GM23338 (cell line): ENCODE measurements around the gene SOX2. TPM values are rescaled to one million over a fixed set of nuclear protein-coding genes. Genes with fewer than 3 reads are reported as not detected.

Experiments used
- ATAC-seq: fragments of 200-7000 bp; cut with Tn5 transposase; 3 replicates; pipeline ENCODE4 v1.9.1; 2020
- DNase-seq: peaks from one replicate; pipeline ENCODE4 v3.0.0-alpha.2; 2015; ENCODE audit warnings: low spot score
- H2AFZ ChIP-seq: fragments of 200-600 bp; sonication (generic); 2 replicates; pipeline ENCODE4 v1.8.0; 2016; ENCODE audit warnings: antibody characterized with exemption, mild to moderate bottlenecking, moderate library complexity
- H3F3A ChIP-seq: fragments of 200-600 bp; sonication (generic); replicated peaks from 2 replicates; pipeline ENCODE4 v1.8.0; 2017; ENCODE audit warnings: antibody characterized with exemption, mixed run types, low read depth
- H3K27ac ChIP-seq: fragments of 200-600 bp; sonication (generic); 2 replicates; pipeline ENCODE4 v1.6.1; 2016; ENCODE audit warnings: low read depth
- H3K27me3 ChIP-seq: fragments of 200-600 bp; sonication (generic); 2 replicates; pipeline ENCODE4 v1.8.0; 2016; ENCODE audit warnings: mild to moderate bottlenecking, mixed run types, moderate library complexity; ENCODE audit not compliant: insufficient read depth
- H3K36me3 ChIP-seq: fragments of 200-600 bp; sonication (generic); 2 replicates; pipeline ENCODE4 v1.8.0; 2016; ENCODE audit warnings: mild to moderate bottlenecking; ENCODE audit not compliant: insufficient read depth
- H3K4me1 ChIP-seq: fragments of 200-600 bp; sonication (generic); 2 replicates; pipeline ENCODE4 v1.8.0; 2016; ENCODE audit warnings: mild to moderate bottlenecking, moderate library complexity; ENCODE audit not compliant: insufficient read depth
- H3K4me2 ChIP-seq: fragments of 200-600 bp; sonication (generic); 2 replicates; pipeline ENCODE4 v1.7.1; 2017; ENCODE audit warnings: mixed run types
- H3K4me3 ChIP-seq: fragments of 200-600 bp; sonication (generic); 2 replicates; pipeline ENCODE4 v1.6.1; 2016; ENCODE audit warnings: mixed run types
- H3K79me2 ChIP-seq: fragments of 200-600 bp; sonication (generic); replicated peaks from 2 replicates; pipeline ENCODE4 v1.8.0; 2017; ENCODE audit warnings: mild to moderate bottlenecking; ENCODE audit not compliant: insufficient read depth
- H3K9me2 ChIP-seq: fragments of 200-600 bp; sonication (generic); 2 replicates; pipeline ENCODE4 v1.8.0; 2017; ENCODE audit not compliant: insufficient read depth
- H4K20me1 ChIP-seq: fragments of 200-600 bp; sonication (generic); replicated peaks from 2 replicates; pipeline ENCODE4 v1.8.0; 2017; ENCODE audit warnings: mild to moderate bottlenecking; ENCODE audit not compliant: insufficient read depth
- H3K27ac Mint-ChIP-seq: 2 replicates; pipeline ENCODE4 v1.8.0; 2020; ENCODE audit warnings: inconsistent platforms, mild to moderate bottlenecking, moderate library complexity, mixed read lengths
- H3K27me3 Mint-ChIP-seq: 3 replicates; pipeline ENCODE4 v1.8.0; 2022; ENCODE audit warnings: low read depth, mild to moderate bottlenecking, moderate library complexity, mixed read lengths, inconsistent platforms; ENCODE audit not compliant: insufficient read depth, poor library complexity
- H3K36me3 Mint-ChIP-seq: 3 replicates; pipeline ENCODE4 v1.8.0; 2021; ENCODE audit warnings: low read depth, mild to moderate bottlenecking, inconsistent platforms, moderate library complexity, mixed read lengths
- H3K4me1 Mint-ChIP-seq: 3 replicates; pipeline ENCODE4 v1.8.0; 2020; ENCODE audit warnings: mild to moderate bottlenecking, inconsistent platforms, mixed read lengths
- H3K4me3 Mint-ChIP-seq: 3 replicates; pipeline ENCODE4 v1.8.0; 2021; ENCODE audit warnings: moderate library complexity, mild to moderate bottlenecking, inconsistent platforms, mixed read lengths
- H3K9me3 Mint-ChIP-seq: 3 replicates; pipeline ENCODE4 v1.8.0; 2020; ENCODE audit warnings: moderate library complexity, mild to moderate bottlenecking, inconsistent platforms, mixed read lengths
- CREB1 ChIP-seq: fragments of 250-450 bp; sonication (Bioruptor Pico); IDR thresholded peaks from 2 replicates; pipeline ENCODE4 v1.5.0; 2020; ENCODE audit warnings: low read depth, mild to moderate bottlenecking, moderate library complexity
- CTCF ChIP-seq, 2 experiments: fragments of 200-600 bp in 1 of 2; sonication (generic) in 1 of 2; conservative IDR thresholded peaks; 2 replicates each; pipeline versions ENCODE4 v1.5.1 to v1.6.1; 2016 to 2017; ENCODE audit warnings: antibody characterized with exemption in 2 of 2, low read depth in 2 of 2, mild to moderate bottlenecking in 2 of 2, moderate library complexity in 1 of 2
- ETS1 ChIP-seq: IDR thresholded peaks from 2 replicates; pipeline ENCODE4 v1.6.1; 2016; ENCODE audit warnings: antibody characterized with exemption
- EZH2 ChIP-seq: fragments of 200-600 bp; sonication (generic); IDR thresholded peaks from one replicate; pipeline ENCODE4 v1.8.0; 2017; ENCODE audit warnings: antibody characterized with exemption, mild to moderate bottlenecking, low read depth; ENCODE audit not compliant: unreplicated experiment
- JUNB ChIP-seq: IDR thresholded peaks from one replicate; pipeline ENCODE4 v1.6.1; 2016; ENCODE audit warnings: antibody characterized with exemption; ENCODE audit not compliant: unreplicated experiment
- NANOG ChIP-seq: IDR thresholded peaks from 2 replicates; pipeline ENCODE4 v1.6.1; 2016; ENCODE audit warnings: antibody characterized with exemption, borderline replicate concordance
- STAT1 ChIP-seq: IDR thresholded peaks from one replicate; pipeline ENCODE4 v1.6.1; 2016; ENCODE audit warnings: antibody characterized with exemption; ENCODE audit not compliant: unreplicated experiment
- ZNF462 ChIP-seq: fragments of 250-450 bp; sonication (Bioruptor Pico); IDR thresholded peaks from 2 replicates; pipeline ENCODE4 v1.5.0; 2020; ENCODE audit warnings: mild to moderate bottlenecking, moderate library complexity
- polyA plus RNA-seq: library from polyadenylated mRNA; unstranded; fragments of >200 nt; fragmentation: Nextera tagmentation; extraction: Ambion mirVana; gene quantifications from 2 replicates; pipeline ENCODE4 v1.2.1, GENCODE V29; 2016
- total RNA-seq: library from RNA; depleted of rRNA; stranded (reverse); fragments of >200 nt; shearing (Covaris generic); gene quantifications from 2 replicates; pipeline ENCODE4 v1.2.3, GENCODE V29; 2014

Gene SOX2
- total and polyA plus RNA-seq, 2 experiments from 2014 or later, result 105 to 228 TPM

GRCh38 chr3:181738551-181738950 is 26.8 kb downstream of the SOX2 start:
- H3K36me3 Mint-ChIP-seq, result no peaks in the 10 kb centered on the region
- H4K20me1 ChIP-seq, result no peaks in the 10 kb centered on the region
- H3K27ac ChIP-seq, result no peak overlapping the region
- no peaks in the 10 kb centered on the region for H3K9me2 ChIP-seq
- H3K27me3 ChIP-seq, result peaks cover 22% of the 10 kb centered on the region
- no peaks in the 10 kb centered on the region for H3K9me3 Mint-ChIP-seq
- 0 out of 2 replicates have a peak, but pooled peaks cover 2% of the 10 kb centered on the region for H3F3A ChIP-seq
- H3K36me3 ChIP-seq, result no peaks in the 10 kb centered on the region
- H2AFZ ChIP-seq, result no peak overlapping the region
- H3K27ac Mint-ChIP-seq, result no peak overlapping the region
- no peak for ATAC-seq
- H3K4me1 ChIP-seq, result peaks cover 39% of the 10 kb centered on the region
- H3K4me3 ChIP-seq, result no peak overlapping the region
- no peak overlapping the region for H3K4me3 Mint-ChIP-seq
- DNase-seq, result no peak
- peaks cover 18% of the 10 kb centered on the region for H3K27me3 Mint-ChIP-seq
- no peak overlapping the region for H3K4me2 ChIP-seq
- H3K79me2 ChIP-seq, result no peaks in the 10 kb centered on the region
- TF ChIP-seq STAT1 (no peak), ZNF462 (CRISPR knock-in tag) (no peak), NANOG (no peak), JUNB (no peak), CREB1 (CRISPR knock-in tag) (no peak), ETS1 (no peak), CTCF (conservative IDR thresholded peaks at IDR 0.05; ENCODE audit: low read depth in 2 of 2) (no peak), EZH2 (no peak)
- peaks cover 47% of the 10 kb centered on the region for H3K4me1 Mint-ChIP-seq
